K562 (cell line): Measurements from ENCODE around the gene VWA1. TPM values are rescaled to one million over a fixed set of nuclear protein-coding genes. Genes with fewer than 3 reads are reported as not detected.

Experiments used
- BHLHE40 ChIP-seq: IDR thresholded peaks from 2 replicates; pipeline ENCODE4 v1.6.1; 2011; ENCODE audit warnings: low read length, improper control_type of control experiment
- GATA2 ChIP-seq: sonication (generic); formaldehyde crosslinking; IDR thresholded peaks from 2 replicates; pipeline ENCODE4 v1.4.0; 2020; ENCODE audit warnings: mild to moderate bottlenecking, missing genetic modification reagents
- HDAC3 ChIP-seq: fragments of 450-650 bp; IDR thresholded peaks from 2 replicates; pipeline ENCODE4 v1.6.1; 2018; ENCODE audit warnings: borderline replicate concordance, mild to moderate bottlenecking, moderate library complexity; ENCODE audit not compliant: partially characterized antibody
- HES1 ChIP-seq: fragments of 450-650 bp; IDR thresholded peaks from 2 replicates; pipeline ENCODE4 v1.6.1; 2016; ENCODE audit warnings: low read depth, mild to moderate bottlenecking, moderate library complexity
- HNRNPUL1 ChIP-seq: fragments of 200-400 bp; formaldehyde crosslinking; IDR thresholded peaks from 2 replicates; pipeline ENCODE4 v1.6.1; 2017; ENCODE audit warnings: low read length
- KLF1 ChIP-seq: fragments of 450-650 bp; IDR thresholded peaks from 2 replicates; pipeline ENCODE4 v1.6.1; 2016; ENCODE audit warnings: missing genetic modification characterization, missing compliant biosample characterization
- MTA3 ChIP-seq: fragments of 450-650 bp; formaldehyde crosslinking; IDR thresholded peaks from 2 replicates; pipeline ENCODE4 v1.6.1; 2017; ENCODE audit warnings: mild to moderate bottlenecking, borderline replicate concordance
- NCOA1 ChIP-seq: fragments of 450-650 bp; IDR thresholded peaks from 2 replicates; pipeline ENCODE4 v1.6.1; 2016; ENCODE audit warnings: low read depth
- PML ChIP-seq: IDR thresholded peaks from 2 replicates; pipeline ENCODE4 v1.6.1; 2012; ENCODE audit warnings: low read length, inconsistent platforms
- PURB ChIP-seq: sonication (generic); formaldehyde crosslinking; IDR thresholded peaks from 2 replicates; pipeline ENCODE4 v1.9.0; 2021; ENCODE audit warnings: low read depth, mild to moderate bottlenecking, missing genetic modification reagents
- RBM25 ChIP-seq: fragments of 200-400 bp; formaldehyde crosslinking; IDR thresholded peaks from 2 replicates; pipeline ENCODE4 v1.6.1; 2018; ENCODE audit warnings: low read length, low read depth, moderate library complexity; ENCODE audit not compliant: severe bottlenecking
- RUNX1 ChIP-seq: sonication (generic); IDR thresholded peaks from 2 replicates; pipeline ENCODE4 v1.6.1; 2016; ENCODE audit warnings: antibody characterized with exemption, low read depth
- SAP30 ChIP-seq: fragments of 200-600 bp; sonication (generic); IDR thresholded peaks from 2 replicates; pipeline ENCODE4 v1.6.1; 2012; ENCODE audit warnings: borderline replicate concordance, low read depth, mild to moderate bottlenecking, moderate library complexity, low read length, control low read depth, inconsistent platforms; ENCODE audit not compliant: insufficient read depth, poor library complexity, severe bottlenecking
- TBL1XR1 ChIP-seq, 2 experiments: IDR thresholded peaks; 2 replicates each; pipeline ENCODE4 v1.6.1; 2012; ENCODE audit warnings: improper control_type of control experiment in 2 of 2, low read length in 2 of 2, mild to moderate bottlenecking in 1 of 2
- XRCC3 ChIP-seq: fragments of 450-650 bp; IDR thresholded peaks from 2 replicates; pipeline ENCODE4 v1.6.1; 2017; ENCODE audit warnings: mild to moderate bottlenecking, moderate library complexity
- ZNF3 ChIP-seq: fragments of 250-450 bp; sonication (Bioruptor Pico); IDR thresholded peaks from 2 replicates; pipeline ENCODE4 v1.5.0; 2021; ENCODE audit warnings: mild to moderate bottlenecking, moderate library complexity
- ZNF395 ChIP-seq: fragments of 200-800 bp; sonication (Bioruptor generic); IDR thresholded peaks from 2 replicates; pipeline ENCODE4 v1.6.1; 2017; ENCODE audit warnings: missing genetic modification characterization, missing compliant biosample characterization
- ZNF57 ChIP-seq: fragments of 450-650 bp; formaldehyde crosslinking; IDR thresholded peaks from 2 replicates; pipeline ENCODE4 v1.4.0; 2020; ENCODE audit warnings: mild to moderate bottlenecking, moderate library complexity
- ZNF583 ChIP-seq: fragments of 250-450 bp; sonication (Bioruptor Pico); IDR thresholded peaks from 2 replicates; pipeline ENCODE4 v1.4.0; 2020
- ZNF586 ChIP-seq: fragments of 450-650 bp; formaldehyde crosslinking; conservative IDR thresholded peaks from 2 replicates; pipeline ENCODE4 v1.4.0; 2020; ENCODE audit warnings: mild to moderate bottlenecking, moderate library complexity
- ZNF778 ChIP-seq: fragments of 450-650 bp; formaldehyde crosslinking; IDR thresholded peaks from 2 replicates; pipeline ENCODE4 v1.4.0; 2020; ENCODE audit warnings: mild to moderate bottlenecking, moderate library complexity
- polyA plus RNA-seq, 8 experiments: library from polyadenylated mRNA; depleted of rRNA in 4 of 8; stranded (reverse) in 5 of 8; unstranded in 3 of 8; fragments of >200 nt; fragmentation: Nextera tagmentation in 2 of 8; fragmentation: Illumina TruSeq in 1 of 8; extraction: Ambion mirVana in 2 of 8; extraction: Trizol in 1 of 8; gene quantifications; 2 replicates each; pipeline versions ENCODE4 v1.2.1 to v1.2.3, GENCODE V29; 2011 to 2014; ENCODE audit warnings: inconsistent platforms in 1 of 8, missing spikeins in 1 of 8
- total RNA-seq, 7 experiments: library from RNA; depleted of rRNA in 6 of 7; stranded (reverse); fragments of >200 nt in 6 of 7; fragmentation: Illumina TruSeq in 2 of 7; extraction: Trizol in 2 of 7; gene quantifications; 2 replicates each; pipeline versions ENCODE4 v1.2.1 to v1.2.3, GENCODE V29; 2011 to 2021; ENCODE audit warnings: low replicate concordance in 1 of 7
- TF ChIP-seq, protein P1 (sequence below): fragments of 250-450 bp; sonication (Bioruptor Pico); IDR thresholded peaks from 2 replicates; pipeline ENCODE4 v1.5.0; 2021; ENCODE audit warnings: mild to moderate bottlenecking, borderline replicate concordance
- TF ChIP-seq, protein P2 (sequence below): fragments of 250-450 bp; sonication (Bioruptor Pico); IDR thresholded peaks from 2 replicates; pipeline ENCODE4 v1.8.0; 2021; ENCODE audit warnings: borderline replicate concordance, mild to moderate bottlenecking, moderate library complexity; ENCODE audit not compliant: poor library complexity, severe bottlenecking

The VWA1 gene
- total and polyA plus RNA-seq, 9 of the 15 experiments (the other 6 are each of a cell fraction or from before 2014, with no cell fraction given), result 0.01 to 6.4 (median 0.85) TPM

- TF ChIP-seq ZNF57, result no peak
- no peak for TF ChIP-seq SAP30
- TF ChIP-seq RUNX1, result no peak
- no peak for TF ChIP-seq HDAC3
- TF ChIP-seq BHLHE40, result peak; percentile 57
- TF ChIP-seq ZNF395, result no peak
- TF ChIP-seq RBM25, result no peak
- TF ChIP-seq KLF1, result peak; percentile 34; the same call in 1 of the 2 replicates
- TF ChIP-seq, protein P1, sequence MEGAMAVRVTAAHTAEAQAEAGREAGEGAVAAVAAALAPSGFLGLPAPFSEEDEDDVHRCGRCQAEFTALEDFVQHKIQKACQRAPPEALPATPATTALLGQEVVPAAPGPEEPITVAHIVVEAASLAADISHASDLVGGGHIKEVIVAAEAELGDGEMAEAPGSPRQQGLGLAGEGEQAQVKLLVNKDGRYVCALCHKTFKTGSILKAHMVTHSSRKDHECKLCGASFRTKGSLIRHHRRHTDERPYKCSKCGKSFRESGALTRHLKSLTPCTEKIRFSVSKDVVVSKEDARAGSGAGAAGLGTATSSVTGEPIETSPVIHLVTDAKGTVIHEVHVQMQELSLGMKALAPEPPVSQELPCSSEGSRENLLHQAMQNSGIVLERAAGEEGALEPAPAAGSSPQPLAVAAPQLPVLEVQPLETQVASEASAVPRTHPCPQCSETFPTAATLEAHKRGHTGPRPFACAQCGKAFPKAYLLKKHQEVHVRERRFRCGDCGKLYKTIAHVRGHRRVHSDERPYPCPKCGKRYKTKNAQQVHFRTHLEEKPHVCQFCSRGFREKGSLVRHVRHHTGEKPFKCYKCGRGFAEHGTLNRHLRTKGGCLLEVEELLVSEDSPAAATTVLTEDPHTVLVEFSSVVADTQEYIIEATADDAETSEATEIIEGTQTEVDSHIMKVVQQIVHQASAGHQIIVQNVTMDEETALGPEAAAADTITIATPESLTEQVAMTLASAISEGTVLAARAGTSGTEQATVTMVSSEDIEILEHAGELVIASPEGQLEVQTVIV (CRISPR knock-in tag), result no peak
- no peak for TF ChIP-seq ZNF586 (CRISPR knock-in tag)
- peak; percentile 70; the same call in 1 of the 2 replicates for TF ChIP-seq MTA3
- TF ChIP-seq ZNF3, result no peak
- TF ChIP-seq GATA2 (CRISPR knock-in tag), result no peak
- 0 out of 2 replicates have a peak, but pooled peaks have one; percentile 41 for TF ChIP-seq HES1
- TF ChIP-seq HNRNPUL1, result no peak
- no peak for TF ChIP-seq PURB (CRISPR knock-in tag)
- peak in 1 of 2 experiments; percentile 71; a peak in 2 of 4 replicates for TF ChIP-seq TBL1XR1 (IDR thresholded peaks at IDR 0.05; ENCODE audit: low read length in 2 of 2)
- TF ChIP-seq, protein P2, sequence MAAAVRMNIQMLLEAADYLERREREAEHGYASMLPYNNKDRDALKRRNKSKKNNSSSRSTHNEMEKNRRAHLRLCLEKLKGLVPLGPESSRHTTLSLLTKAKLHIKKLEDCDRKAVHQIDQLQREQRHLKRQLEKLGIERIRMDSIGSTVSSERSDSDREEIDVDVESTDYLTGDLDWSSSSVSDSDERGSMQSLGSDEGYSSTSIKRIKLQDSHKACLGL, result no peak
- TF ChIP-seq ZNF778 (CRISPR knock-in tag), result no peak
- TF ChIP-seq PML, result 0 out of 2 replicates have a peak, but pooled peaks have one; percentile 53
- TF ChIP-seq ZNF583 (CRISPR knock-in tag), result peak; percentile 71; the same call in 1 of the 2 replicates
- no peak for TF ChIP-seq XRCC3
- 0 out of 2 replicates have a peak, but pooled peaks have one; percentile 45 for TF ChIP-seq NCOA1
Measured at GRCh38 chr1:1432951-1433803, 2.3 kb upstream of the VWA1 start (continued).
